ENCODE data around the gene TEF. TPM values are rescaled to one million over a fixed set of nuclear protein-coding genes. Genes with fewer than 3 reads are reported as not detected.

Gene TEF
- total RNA-seq, 2 experiments from 2014 or later = 6.8 to 7.0 TPM

DNA sequence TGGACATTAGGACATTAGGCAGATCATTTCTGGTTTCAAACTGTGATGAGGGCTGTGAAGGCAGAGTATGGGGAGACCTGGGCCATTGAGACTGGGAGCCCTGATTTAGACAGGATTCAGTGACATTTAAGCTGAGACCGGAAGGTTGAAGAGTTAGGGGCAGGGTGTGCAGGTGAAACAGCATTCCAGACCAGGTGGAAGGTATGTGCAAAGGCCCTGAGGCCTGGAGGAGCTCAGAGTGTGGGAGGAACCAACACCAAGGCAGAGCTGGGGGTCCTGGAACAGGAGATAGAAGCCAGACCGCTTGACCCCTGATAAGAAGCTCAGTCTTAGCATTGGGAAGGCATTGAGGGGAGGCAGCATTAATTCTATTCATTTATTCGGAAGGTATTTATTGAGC lies 47.9 kb upstream of the TEF start:
- intact Hi-C loops (cut with micrococcal nuclease; ENCODE audit: unreplicated experiment) = no loop called here
- ChIA-PET POLR2A (no interaction called here), CTCF (ENCODE audit: unreplicated experiment) (no interaction called here)
- Histone ChIP-seq H3K4me3 (ENCODE audit: low read depth, low read length, poor library complexity, severe bottlenecking) (no peak overlapping the region), H2AFZ (ENCODE audit: low read length) (no peak overlapping the region), H3K36me3 (ENCODE audit: insufficient read depth, low read length) (peaks cover 59% of the 10 kb centered on the region), H3K79me2 (ENCODE audit: insufficient read depth, low read depth, low read length) (no peaks in the 10 kb centered on the region), H3K4me2 (ENCODE audit: low read length) (no peak overlapping the region), H3K4me1 (ENCODE audit: insufficient read depth, low read length, poor library complexity, severe bottlenecking) (no peaks in the 10 kb centered on the region), H4K20me1 (ENCODE audit: insufficient read depth, low read length) (no peaks in the 10 kb centered on the region), H3K9me2 (ENCODE audit: insufficient read depth, low read length) (no peaks in the 10 kb centered on the region), H3K9me3 (ENCODE audit: low read length) (no peaks in the 10 kb centered on the region), H3K27ac (ENCODE audit: low read depth, low read length, poor library complexity, severe bottlenecking) (no peak overlapping the region)
- no peak for DNase-seq (ENCODE audit: low spot score)
- TF ChIP-seq, protein P1, sequence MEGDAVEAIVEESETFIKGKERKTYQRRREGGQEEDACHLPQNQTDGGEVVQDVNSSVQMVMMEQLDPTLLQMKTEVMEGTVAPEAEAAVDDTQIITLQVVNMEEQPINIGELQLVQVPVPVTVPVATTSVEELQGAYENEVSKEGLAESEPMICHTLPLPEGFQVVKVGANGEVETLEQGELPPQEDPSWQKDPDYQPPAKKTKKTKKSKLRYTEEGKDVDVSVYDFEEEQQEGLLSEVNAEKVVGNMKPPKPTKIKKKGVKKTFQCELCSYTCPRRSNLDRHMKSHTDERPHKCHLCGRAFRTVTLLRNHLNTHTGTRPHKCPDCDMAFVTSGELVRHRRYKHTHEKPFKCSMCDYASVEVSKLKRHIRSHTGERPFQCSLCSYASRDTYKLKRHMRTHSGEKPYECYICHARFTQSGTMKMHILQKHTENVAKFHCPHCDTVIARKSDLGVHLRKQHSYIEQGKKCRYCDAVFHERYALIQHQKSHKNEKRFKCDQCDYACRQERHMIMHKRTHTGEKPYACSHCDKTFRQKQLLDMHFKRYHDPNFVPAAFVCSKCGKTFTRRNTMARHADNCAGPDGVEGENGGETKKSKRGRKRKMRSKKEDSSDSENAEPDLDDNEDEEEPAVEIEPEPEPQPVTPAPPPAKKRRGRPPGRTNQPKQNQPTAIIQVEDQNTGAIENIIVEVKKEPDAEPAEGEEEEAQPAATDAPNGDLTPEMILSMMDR (conservative IDR thresholded peaks at IDR 0.05; ENCODE audit: low read length) = no peak
- no peak for TF ChIP-seq EZH2phosphoT487 (IDR thresholded peaks at IDR 0.05; ENCODE audit: borderline replicate concordance, low read depth, low read length)
- no TSS peak for BruUV-seq (replicated peaks)

DNA sequence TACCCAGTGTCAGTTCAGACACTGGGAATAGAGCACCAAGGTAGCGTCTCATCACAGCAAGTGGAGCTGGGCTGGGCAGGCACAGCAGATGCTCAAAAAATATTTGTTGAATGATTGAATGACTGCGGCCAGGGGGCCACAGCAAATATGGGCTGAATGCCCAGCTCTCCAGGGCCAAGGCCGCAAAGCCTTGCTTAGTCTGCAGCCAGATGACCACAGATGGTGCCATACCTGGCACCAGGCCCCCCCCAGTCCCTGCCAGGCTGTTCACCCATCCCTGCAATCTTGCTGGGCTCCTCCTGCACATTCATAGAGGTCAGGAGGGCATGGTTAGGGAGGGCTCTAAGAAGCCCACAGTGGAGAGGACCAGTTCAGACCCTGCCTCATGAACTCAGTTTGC lies 47.5 kb upstream of the TEF start:
- Histone ChIP-seq H3K36me3 (ENCODE audit: insufficient read depth, low read length) (peaks cover 59% of the 10 kb centered on the region), H3K4me1 (ENCODE audit: insufficient read depth, low read length, poor library complexity, severe bottlenecking) (no peaks in the 10 kb centered on the region), H2AFZ (ENCODE audit: low read length) (no peak overlapping the region), H3K79me2 (ENCODE audit: insufficient read depth, low read depth, low read length) (no peaks in the 10 kb centered on the region), H3K9me3 (ENCODE audit: low read length) (no peaks in the 10 kb centered on the region), H4K20me1 (ENCODE audit: insufficient read depth, low read length) (no peaks in the 10 kb centered on the region), H3K9me2 (ENCODE audit: insufficient read depth, low read length) (no peaks in the 10 kb centered on the region), H3K4me3 (ENCODE audit: low read depth, low read length, poor library complexity, severe bottlenecking) (no peak overlapping the region), H3K27ac (ENCODE audit: low read depth, low read length, poor library complexity, severe bottlenecking) (no peak overlapping the region), H3K4me2 (ENCODE audit: low read length) (no peak overlapping the region)
- intact Hi-C loops (cut with micrococcal nuclease; ENCODE audit: unreplicated experiment) = no loop called here
- POLR2A ChIA-PET = no interaction called here
- CTCF ChIA-PET (ENCODE audit: unreplicated experiment) = no interaction called here
- no peak for DNase-seq (ENCODE audit: low spot score)
- BruUV-seq (replicated peaks) = no TSS peak
- TF ChIP-seq, protein P1 (conservative IDR thresholded peaks at IDR 0.05; ENCODE audit: low read length) = no peak
- no peak for TF ChIP-seq EZH2phosphoT487 (IDR thresholded peaks at IDR 0.05; ENCODE audit: borderline replicate concordance, low read depth, low read length)

DNA sequence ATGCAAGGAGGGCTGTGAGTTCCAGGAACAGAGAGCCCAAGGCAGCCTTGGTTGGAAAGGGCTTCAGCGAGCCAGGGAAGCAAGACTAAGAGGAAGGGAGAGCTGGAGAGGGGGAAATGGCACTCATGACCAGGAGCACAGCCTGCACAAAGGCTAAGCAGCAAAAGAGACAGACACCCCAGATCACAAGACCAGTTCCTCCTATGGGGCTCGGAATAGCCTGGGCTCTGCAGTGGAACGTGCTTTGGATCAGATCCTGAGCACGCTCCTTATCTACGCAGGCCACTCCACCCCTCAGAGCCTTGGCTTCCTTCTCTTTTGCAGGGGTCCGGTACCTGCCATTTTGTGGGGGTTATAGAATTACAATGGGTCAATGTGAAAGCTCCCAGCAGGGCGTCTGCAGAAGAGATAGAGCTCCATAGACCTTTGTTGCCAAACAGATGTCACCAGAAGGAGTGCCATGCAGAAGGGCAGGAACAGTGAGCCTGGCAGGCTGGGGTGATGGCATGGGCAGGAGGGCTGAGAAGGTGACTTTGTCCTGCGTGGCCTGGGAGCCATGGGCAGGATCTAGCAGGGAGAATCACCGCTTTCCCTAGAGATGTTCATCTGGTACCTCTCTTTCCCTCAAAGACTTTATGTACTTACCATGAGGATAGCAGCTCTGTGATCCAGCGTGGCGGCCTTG lies 46.6 kb upstream of the TEF start:
- DNase-seq (ENCODE audit: low spot score) = no peak
- Histone ChIP-seq H3K4me1 (ENCODE audit: insufficient read depth, low read length, poor library complexity, severe bottlenecking) (no peaks in the 10 kb centered on the region), H3K36me3 (ENCODE audit: insufficient read depth, low read length) (peaks cover 56% of the 10 kb centered on the region), H3K9me3 (ENCODE audit: low read length) (no peaks in the 10 kb centered on the region), H2AFZ (ENCODE audit: low read length) (no peak overlapping the region), H3K4me2 (ENCODE audit: low read length) (no peak overlapping the region), H3K79me2 (ENCODE audit: insufficient read depth, low read depth, low read length) (no peaks in the 10 kb centered on the region), H3K27ac (ENCODE audit: low read depth, low read length, poor library complexity, severe bottlenecking) (no peak overlapping the region), H4K20me1 (ENCODE audit: insufficient read depth, low read length) (no peaks in the 10 kb centered on the region), H3K9me2 (ENCODE audit: insufficient read depth, low read length) (no peaks in the 10 kb centered on the region), H3K4me3 (ENCODE audit: low read depth, low read length, poor library complexity, severe bottlenecking) (no peak overlapping the region)
- intact Hi-C loops (cut with micrococcal nuclease; ENCODE audit: unreplicated experiment) = no loop called here
- ChIA-PET CTCF (ENCODE audit: unreplicated experiment) (no interaction called here), POLR2A (interaction anchor here (0.6 kb wide), 1 partner anchor 155 kb away, joined by 3 read pairs; no protein-coding TSS in a partner anchor)
- BruUV-seq (replicated peaks) = no TSS peak
- no peak for TF ChIP-seq EZH2phosphoT487 (IDR thresholded peaks at IDR 0.05; ENCODE audit: borderline replicate concordance, low read depth, low read length)
- TF ChIP-seq, protein P1 (conservative IDR thresholded peaks at IDR 0.05; ENCODE audit: low read length) = no peak
